ENCODE measurements around the gene ZNF213. TPM values are rescaled to one million over a fixed set of nuclear protein-coding genes. Genes with fewer than 3 reads are reported as not detected.

Gene ZNF213
- total and polyA plus RNA-seq, 10 donors: 2.4 to 11.4 (median 7.7) TPM

DNA sequence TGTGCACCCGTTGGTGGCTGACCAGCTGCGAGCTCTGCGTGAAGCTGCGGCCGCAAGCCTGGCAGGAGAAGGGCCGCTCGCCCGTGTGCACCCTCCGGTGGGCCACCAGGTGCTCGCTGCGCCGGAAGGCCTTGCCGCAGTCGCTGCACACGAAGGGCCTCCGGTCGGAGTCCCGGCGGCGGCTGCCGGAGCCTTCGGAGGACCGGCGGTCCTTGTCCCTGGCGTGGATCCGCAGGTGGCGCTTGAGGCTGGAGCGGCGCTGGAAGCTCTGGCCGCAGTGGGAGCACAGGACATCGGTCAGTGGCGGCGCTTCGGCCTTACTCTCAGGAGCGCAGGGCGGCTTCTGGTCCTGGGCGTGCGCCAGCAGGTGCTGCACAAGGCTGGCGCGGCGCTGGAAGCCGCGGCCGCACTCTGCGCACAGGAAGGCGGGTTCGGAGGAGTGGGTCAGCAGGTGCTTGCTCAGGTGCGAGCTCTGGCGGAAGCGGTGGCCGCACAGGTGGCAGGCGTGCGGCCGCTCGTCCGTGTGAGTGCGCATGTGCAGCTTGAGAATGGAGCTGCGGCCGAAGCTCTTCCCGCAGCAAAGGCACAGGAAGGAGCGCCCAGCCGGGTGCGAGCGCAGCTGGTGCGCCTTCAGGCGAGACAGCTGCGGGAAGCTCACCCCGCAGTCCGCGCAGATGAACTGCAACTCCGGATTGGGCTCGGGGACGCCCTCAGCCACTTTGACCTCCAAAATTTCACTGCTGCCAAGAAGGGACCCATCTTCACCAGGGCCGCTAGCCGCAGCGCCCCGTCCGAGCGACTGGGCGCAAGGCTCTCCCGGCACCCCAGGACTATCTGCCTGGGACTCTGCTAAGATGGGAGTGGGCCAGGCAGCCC is 44.9 kb upstream of the ZNF213 start:
- no peaks in the 10 kb centered on the region for H3K9me3 ChIP-seq
- H3K36me3 ChIP-seq: no peaks in the 10 kb centered on the region
- intact Hi-C loops (cut with DNase I; ENCODE audit: low total_unique reads): no loop called here
- H3K27me3 ChIP-seq (replicated peaks in 1 of 7): peaks cover 0 to 6% (median 0%) of the 10 kb centered on the region in 7 donors
- WGBS, 5 donors: 95 to 98% (median 97%) methylated on average over 8 to 81 of the region's 81 CpGs
- no peak overlapping the region for H3K27ac ChIP-seq
- no peak for TF ChIP-seq POLR2AphosphoS5 (IDR thresholded peaks at IDR 0.05)
- TF ChIP-seq, protein P1, sequence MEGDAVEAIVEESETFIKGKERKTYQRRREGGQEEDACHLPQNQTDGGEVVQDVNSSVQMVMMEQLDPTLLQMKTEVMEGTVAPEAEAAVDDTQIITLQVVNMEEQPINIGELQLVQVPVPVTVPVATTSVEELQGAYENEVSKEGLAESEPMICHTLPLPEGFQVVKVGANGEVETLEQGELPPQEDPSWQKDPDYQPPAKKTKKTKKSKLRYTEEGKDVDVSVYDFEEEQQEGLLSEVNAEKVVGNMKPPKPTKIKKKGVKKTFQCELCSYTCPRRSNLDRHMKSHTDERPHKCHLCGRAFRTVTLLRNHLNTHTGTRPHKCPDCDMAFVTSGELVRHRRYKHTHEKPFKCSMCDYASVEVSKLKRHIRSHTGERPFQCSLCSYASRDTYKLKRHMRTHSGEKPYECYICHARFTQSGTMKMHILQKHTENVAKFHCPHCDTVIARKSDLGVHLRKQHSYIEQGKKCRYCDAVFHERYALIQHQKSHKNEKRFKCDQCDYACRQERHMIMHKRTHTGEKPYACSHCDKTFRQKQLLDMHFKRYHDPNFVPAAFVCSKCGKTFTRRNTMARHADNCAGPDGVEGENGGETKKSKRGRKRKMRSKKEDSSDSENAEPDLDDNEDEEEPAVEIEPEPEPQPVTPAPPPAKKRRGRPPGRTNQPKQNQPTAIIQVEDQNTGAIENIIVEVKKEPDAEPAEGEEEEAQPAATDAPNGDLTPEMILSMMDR (IDR thresholded peaks at IDR 0.05 in 8 of 11, conservative IDR thresholded peaks at IDR 0.05 in 3 of 11): no peak
- TF ChIP-seq POLR2A (IDR thresholded peaks at IDR 0.05): no peak
- DNase-seq: peak; percentile 56
- H3K4me1 ChIP-seq: peaks cover 4 to 79% (median 40%) of the 10 kb centered on the region in 6 donors
- no peak overlapping the region for H3K4me3 ChIP-seq

DNA sequence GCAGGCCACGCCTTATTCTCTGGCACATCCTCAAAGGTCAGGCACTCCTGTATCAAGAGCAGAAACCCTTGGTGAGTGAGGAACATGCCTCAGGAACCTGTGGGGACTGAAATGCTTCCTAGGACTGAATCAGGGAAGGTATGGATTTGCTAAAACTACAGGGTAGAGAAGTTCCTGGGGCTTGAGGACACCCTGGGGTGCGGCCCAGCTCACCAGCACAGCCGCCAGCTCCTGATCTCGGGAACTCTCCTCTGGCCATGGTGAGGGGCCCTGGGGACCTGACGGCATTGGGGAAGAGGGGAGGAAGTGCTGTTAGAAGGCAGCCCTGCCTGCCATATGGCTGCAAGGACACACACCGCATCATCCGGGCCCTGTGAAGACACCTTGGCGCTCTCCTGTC is 43.3 kb upstream of the ZNF213 start:
- peak; percentile 70 for DNase-seq
- intact Hi-C loops (cut with DNase I; ENCODE audit: low total_unique reads): no loop called here
- Histone ChIP-seq H3K4me1 (peaks cover 12 to 79% (median 49%) of the 10 kb centered on the region in 6 donors), H3K4me3 (no peak overlapping the region), H3K27me3 (replicated peaks in 1 of 7) (peaks cover 0 to 6% (median 0%) of the 10 kb centered on the region in 7 donors), H3K27ac (no peak overlapping the region), H3K36me3 (no peaks in the 10 kb centered on the region), H3K9me3 (no peaks in the 10 kb centered on the region)
- TF ChIP-seq, protein P1 (IDR thresholded peaks at IDR 0.05 in 8 of 11, conservative IDR thresholded peaks at IDR 0.05 in 3 of 11): no peak
- TF ChIP-seq POLR2AphosphoS5 (IDR thresholded peaks at IDR 0.05) (no peak), POLR2A (IDR thresholded peaks at IDR 0.05) (no peak)
- WGBS, 5 donors: 73 to 87% (median 80%) methylated on average over 5 to 8 of the region's 8 CpGs

DNA sequence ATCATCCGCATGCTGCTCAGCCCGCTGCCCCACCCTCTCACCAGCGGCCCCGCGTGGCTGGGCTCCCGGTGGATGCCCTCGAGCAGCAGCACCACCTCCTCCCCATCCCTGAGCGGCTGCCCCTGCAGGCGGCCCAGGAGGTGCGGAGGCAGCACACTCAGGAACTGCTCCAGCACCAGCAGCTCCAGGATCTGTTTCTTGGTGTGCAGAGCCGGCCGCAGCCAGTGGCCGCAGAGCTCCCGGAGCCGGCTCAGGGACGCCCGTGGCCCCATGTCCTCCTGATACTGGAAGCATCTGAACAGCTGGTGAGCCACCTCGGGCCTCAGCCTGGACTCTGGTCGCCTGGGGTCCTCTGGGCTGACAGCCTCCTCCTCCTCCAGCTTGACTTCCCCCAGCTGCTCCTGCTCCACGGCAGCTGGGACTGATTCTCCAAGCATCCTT is 42.3 kb upstream of the ZNF213 start:
- no peak overlapping the region for H3K4me3 ChIP-seq
- no peaks in the 10 kb centered on the region for H3K36me3 ChIP-seq
- TF ChIP-seq, protein P1 (IDR thresholded peaks at IDR 0.05 in 8 of 11, conservative IDR thresholded peaks at IDR 0.05 in 3 of 11): no peak
- TF ChIP-seq POLR2AphosphoS5 (IDR thresholded peaks at IDR 0.05): no peak
- no peak for TF ChIP-seq POLR2A (IDR thresholded peaks at IDR 0.05)
- WGBS, 5 donors: 75 to 92% (median 84%) methylated on average over 14 to 20 of the region's 20 CpGs
- DNase-seq: peak; percentile 71
- H3K27me3 ChIP-seq (replicated peaks in 1 of 7): peaks cover 0 to 6% (median 0%) of the 10 kb centered on the region in 7 donors
- H3K27ac ChIP-seq: no peak overlapping the region
- intact Hi-C loops (cut with DNase I; ENCODE audit: low total_unique reads): no loop called here
- H3K4me1 ChIP-seq: peaks cover 10 to 74% (median 39%) of the 10 kb centered on the region in 6 donors
- H3K9me3 ChIP-seq: no peaks in the 10 kb centered on the region
